Measurements from ENCODE around the gene HYDIN.
"Not testable (repeated sequence)": the region's sequence is repeated elsewhere in the genome, so short reads cannot be mapped to it uniquely, and the experiment has no call there.

The HYDIN gene

DNA sequence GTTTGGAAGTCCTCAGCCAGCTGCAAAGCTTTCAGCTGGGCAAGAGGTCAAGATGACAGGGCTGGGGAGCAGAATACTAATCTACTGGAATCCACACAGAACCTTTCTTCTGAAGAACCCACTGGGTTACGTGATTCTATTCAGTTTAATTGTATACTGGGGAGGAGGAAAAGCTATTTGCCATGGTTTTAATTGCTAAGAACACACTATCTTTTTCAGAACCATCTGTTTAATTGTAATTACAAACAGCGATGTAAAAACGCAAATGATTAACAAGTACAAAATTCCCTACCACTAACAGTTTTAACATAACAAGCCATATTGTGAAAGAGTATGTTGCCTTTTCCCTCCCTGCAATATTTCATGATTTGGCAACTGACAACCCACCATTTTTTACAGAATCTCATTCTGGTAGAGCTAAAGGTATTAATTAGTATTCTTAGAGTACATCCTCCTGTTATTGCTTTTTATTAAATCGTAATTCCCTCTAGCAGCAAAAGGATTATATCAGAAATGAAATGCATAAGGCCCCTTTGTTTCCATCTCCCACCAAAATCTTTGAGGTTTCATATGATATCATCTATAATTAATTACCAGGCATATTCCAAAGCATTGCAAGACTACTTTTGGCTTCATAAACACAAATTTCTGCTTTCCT, 12.1 kb downstream of the HYDIN start:
- DNase-seq = no peak

DNA sequence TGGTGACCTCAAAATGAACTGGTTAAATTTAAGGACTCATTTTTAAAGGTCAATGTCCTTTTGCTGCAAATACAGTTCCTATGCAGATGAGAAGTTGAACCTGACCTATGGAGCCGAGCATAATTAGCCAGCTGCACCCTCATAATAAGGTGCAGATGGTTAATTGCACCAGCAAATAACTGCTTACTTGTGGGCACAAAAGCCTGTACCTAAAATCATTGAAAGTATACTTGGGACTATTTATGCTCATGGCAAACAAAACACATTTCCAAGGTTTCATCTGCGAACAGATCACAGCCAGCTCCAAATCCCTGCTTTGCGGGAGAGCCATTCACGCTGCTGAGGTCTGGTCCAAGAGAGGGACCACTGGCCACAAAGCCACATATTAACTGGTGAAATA, 13.0 kb downstream of the HYDIN start:
- DNase-seq = no peak

DNA sequence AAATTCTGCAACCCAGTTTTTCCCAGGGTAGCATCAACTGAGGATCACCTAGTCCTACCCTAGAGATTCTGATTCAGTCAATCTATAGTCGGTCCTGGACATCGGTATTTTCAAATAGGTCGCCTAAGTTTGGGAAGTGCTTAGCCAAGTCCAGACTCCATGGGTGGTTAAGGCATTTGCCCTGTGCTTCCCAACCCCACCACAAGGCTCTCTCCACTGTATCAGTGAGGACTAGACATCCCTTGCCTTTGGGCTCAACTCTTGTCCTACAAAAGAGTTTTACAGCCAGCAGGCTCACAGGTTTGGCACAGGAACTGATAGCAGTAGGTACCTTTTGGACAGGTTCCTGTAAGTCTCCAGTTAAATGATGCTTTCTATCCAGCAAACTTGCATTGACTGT, 13.8 kb downstream of the HYDIN start:
- DNase-seq = no peak

DNA sequence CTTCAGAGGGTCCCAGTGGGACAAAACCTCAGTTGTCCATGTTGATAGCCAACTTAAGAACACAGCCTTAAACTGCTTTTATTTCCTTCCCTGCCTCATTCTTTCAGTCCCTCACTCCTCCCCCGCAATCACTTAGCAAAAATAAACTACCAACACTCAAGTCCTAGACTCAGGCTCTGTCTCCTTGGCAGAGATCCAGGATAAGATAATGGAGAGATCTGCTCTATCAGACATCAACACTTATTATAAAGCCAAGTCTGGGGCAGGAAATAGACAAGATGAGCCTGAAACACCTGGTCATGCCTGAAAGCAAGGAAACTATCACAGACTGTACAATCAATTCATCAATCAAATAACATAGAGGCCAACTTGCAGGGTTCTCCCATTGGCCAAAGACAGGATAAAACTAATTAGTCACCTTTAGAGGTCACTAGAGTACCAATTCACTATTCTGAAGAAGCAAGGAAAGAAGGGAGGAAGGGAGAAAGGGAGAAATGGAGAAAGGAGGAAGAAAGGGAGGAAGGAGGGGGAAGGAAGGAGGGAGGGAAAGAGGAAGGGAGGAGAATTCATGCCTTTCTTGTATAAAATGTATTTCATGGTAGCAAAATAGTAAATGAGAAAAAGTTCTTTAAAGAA, 15.7 kb downstream of the HYDIN start:
- no peak for DNase-seq

DNA sequence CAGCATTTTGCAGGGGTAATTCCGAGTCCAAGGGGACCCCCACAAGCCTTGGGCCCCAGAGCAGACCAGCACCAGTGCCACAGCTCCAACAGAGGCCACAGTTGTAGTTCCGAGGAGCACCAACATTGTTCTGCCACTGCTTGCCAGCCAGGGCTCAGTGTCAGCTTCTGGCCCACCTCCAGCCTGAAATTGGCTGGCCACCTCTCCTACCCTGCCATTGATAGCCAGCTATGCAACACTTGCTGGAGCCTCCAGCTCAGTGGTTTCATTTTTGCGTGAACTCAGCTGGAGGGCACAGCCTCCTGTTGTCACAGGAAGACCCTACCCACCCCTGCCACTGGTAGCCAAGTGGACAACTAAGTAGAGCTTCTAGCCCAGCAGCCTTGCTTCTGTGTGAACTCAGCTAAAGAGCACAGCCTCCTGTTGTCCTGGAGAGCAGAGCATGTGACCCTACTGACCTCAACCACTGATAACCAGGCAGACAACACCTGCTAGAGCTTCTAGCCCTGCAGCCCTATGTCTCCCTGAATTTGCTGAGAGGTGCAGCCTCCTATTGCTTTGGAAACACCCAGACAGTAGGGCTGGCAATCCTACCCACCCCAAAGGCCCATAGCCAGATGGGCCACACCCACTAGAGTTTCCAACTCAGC, 24.9 kb downstream of the HYDIN start:
- no peak for DNase-seq

DNA sequence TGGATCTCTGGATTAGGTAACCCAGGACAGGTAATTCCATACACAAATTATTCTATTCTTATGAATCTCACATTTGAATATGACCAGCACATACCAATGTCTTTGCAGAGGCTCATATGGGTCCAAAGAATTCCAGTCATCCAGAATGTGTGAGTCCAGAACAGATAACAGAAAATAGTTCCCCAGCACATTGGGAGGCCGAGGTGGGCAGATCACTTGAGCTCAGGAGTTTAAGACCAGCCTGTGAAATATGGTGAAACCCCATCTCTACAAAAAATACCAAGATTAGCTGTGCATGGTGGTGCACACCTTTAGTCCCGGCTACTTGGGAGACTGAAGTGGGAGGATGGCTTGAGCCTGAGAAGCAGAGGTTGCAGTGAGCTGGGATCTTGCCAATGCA, 26.9 kb downstream of the HYDIN start:
- no peak for DNase-seq

DNA sequence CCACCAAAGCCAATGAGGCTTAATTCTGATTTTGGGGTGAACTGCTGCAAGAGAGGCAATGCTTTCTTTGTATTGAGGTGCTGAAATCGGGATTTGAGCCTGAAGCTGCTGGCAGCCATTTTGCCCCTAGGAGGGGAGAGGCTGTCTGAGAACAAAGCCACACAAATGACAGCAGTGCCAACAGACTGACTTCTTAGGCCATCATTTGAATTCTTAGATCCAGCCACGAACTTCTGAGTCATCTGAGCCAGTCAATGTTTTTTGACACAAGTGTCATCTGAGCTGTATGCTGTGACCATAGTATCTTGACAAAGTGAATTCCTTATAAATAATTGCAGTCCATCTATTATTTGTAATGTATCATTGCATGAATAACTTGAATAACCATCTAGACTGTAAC, 29.0 kb downstream of the HYDIN start:
- no peak for DNase-seq

DNA sequence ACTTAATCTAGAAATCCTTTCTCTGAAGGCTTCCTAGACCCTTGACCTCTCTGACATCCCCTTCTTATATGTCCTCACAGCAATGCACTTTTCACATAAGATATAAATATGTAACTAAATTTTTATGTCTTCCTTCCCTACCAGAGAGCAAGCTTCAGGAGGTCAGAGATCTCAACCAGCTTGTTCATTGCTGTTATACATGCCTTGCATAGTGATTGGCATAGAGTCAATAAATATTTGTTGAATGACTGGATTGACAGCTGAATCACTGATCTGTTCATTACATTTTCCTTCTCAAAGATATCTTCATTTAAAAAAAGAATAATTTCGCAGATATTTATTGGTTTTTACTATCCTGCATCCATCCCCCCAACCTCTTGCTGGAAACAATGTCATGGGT, 29.5 kb downstream of the HYDIN start:
- no peak for DNase-seq

DNA sequence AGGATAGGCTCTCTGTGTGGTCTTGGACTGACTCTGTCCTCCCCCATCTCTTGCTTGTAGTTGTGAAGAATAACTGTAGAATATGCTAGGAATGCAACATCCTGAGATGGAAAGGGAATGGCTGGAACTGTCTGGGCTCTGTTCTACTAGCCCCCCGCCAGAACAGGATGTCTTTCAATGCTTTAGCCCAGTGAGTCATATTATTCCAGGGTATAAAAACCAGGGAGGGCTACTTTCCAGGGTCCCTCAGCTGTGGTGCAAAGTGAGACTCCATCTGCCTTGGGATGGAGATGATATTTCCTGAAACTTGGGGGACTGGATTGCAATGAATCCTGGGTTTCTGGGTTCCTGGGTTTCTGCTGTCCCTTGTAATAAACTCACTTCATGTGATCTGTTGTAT, 32.1 kb downstream of the HYDIN start:
- no peak for DNase-seq

DNA sequence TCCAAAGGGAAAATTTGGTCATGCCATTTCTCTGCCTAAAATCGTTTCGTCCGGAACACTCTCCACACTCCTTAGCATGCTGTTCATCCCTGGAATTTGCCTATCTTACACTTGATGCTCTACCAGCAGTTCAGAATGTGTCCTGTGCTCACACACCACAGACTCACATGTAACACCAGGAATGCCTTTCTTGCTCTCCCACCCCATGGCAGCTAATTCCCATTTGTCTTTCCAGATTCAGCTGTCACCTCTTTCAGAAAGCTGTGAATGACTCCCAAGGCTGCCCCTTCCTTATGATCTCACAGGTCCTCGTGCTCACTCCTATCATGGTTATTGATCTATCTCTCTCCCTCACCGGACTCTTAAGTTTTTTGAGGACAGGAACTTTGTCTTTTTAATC, 38.1 kb downstream of the HYDIN start:
- no peak for DNase-seq

DNA sequence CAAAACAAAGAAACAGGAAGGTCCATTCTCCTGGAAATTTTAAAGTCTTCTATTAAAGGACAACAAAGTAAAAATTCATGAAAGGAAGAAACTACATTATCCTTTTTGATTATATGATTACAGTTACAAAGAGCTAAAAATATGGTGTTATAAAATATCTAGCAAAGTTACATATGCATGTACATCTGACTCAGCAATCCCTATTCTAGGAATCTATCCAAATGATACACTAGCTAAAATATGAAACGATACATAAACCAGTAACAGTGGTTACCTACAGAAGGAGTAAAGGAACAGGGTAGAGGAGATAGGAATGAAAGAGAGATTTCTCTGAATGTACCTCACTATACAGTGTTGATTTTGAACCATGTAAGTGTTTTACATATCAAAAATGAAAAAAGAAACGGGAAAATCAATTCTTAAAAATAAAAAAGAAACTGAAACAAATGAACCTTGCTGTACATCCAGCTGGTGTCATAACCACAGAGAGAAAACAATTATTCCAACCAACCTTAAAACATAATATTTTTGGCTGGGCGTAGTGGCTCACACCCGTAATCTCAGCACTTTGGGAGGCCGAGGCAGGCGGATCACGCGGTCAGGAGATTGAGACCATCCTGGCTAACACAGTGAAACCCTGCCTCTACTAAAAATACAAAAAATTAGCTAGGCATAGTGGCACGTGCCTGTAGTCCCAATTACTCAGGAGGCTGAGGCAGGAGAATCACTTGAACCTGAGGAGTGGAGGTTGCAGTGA, 41.4 kb downstream of the HYDIN start:
- DNase-seq = no peak

DNA sequence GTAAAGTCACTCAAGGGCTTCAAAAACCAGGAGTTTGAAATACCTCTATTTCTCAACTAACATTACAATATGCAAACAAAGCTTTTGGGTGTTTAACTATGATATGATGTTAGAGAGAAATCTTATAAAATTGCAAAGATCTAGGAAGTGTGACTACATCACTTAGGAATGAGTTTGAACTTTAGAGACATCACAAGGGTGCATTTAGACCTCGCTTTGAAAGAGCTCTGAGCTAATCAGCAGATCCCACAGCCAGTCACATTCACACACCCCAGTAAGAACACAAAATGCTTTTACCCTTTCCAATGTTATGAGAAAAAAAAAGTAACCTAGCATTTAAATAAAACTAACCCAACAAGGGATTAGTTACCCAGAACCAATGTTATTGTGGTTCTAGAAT, 45.2 kb downstream of the HYDIN start:
- DNase-seq = no peak

DNA sequence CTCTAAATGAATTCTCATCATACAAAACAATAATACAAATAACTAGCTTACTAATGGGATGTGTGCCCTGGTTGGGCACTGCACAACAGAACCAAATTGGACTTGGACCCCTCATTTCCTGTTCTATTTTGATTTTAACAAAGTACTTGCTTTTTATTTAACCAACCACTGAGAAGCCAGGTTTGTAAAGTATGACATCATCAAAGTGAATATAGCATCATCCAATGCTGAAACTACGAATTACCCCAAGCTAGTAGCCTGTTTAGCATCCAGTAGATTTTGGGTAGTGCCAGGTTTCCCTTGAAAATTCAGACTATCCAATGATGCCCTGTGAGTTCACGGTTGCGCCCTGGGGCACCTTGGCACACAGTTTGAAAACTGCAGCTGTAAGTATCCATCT, 51.0 kb downstream of the HYDIN start:
- no peak for DNase-seq

DNA sequence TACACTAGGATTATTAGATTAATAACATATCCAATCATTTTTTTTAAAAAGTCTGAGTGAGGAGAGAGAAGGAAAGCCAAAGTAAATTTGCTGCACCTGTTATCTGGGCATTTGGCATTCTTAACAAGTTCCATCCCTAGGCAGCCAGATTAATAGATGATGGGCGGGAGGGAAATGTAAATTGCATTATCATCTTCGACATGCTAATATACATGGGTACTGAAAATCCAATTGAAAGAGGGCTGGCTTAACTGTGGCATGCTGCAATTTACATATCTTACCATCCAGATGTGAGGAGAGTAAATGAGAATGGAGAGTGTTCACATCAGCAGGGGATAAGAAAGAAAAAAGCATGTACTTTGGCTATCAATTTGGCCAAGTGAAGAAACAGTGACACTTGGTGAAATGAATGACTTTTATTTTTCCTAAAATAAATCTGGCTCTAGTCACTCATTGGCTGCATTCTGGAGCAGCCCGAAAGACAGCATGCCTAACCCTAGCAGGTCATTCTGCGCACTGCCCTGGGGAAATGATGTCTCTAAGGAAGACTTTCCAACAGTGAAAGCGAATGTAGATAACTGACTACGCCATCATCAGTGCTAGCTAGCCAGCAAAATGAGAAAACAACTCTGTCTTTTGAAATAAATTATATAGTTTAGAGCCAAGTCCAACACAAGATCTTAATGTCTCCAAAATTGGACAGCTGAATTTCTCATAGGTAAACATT, 57.9 kb downstream of the HYDIN start:
- no peak for DNase-seq

DNA sequence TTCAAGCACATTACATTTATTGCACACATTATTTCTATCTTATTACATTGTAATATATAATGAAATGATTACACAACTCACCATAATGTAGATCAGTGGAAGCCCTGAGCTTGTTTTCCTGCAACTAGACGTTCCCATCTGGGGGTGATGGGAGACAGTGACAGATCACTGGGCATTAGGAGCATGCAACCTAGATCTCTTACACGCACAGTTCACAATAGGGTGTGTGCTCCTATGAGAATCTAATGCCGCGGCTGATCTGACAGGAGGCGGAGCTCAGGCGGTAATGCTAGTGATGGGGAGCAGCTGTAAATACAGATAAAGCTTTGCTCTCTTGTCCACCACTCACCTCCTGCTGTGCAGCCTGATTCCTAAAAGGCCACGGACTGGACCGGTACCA, 69.5 kb downstream of the HYDIN start:
- not testable (repeated sequence) for DNase-seq

DNA sequence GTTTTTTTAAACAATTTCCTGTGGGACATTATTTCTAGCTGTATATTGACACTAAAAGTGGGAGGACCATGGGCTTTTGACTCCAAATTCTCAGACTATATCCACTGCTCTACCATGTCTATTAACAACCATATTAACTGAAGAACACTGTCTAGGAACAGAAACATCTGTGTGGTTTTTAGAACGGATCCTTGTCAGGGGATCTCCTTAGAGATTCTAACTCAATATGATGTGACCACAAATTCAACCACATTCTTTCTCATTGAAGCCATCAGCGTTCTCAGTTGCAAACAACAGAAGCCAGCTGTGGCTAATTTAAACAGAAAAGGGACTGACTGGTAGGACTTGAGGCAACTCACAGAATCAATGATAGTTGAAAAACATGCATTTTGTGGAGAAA, 73.2 kb downstream of the HYDIN start:
- DNase-seq = not testable (repeated sequence)

DNA sequence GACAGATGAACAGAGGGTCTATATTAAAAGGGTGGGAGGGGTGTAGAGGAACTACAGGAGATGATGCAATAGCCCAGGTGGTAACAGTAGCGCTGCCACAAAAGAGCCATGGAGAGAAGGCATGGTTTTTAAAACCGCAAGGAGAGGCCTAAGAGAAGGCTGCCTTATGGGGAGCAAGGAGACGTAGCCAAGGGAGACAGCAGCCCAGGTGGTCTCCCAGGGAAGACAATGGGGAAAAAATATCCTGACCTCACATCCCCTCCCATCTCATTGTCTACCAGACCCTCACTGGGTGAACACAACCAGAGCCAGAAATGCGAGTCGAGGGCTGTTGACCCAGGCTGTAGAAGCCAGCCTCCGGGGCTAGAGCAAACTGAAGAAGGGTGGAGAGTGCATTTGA, 77.2 kb downstream of the HYDIN start:
- DNase-seq = not testable (repeated sequence)

DNA sequence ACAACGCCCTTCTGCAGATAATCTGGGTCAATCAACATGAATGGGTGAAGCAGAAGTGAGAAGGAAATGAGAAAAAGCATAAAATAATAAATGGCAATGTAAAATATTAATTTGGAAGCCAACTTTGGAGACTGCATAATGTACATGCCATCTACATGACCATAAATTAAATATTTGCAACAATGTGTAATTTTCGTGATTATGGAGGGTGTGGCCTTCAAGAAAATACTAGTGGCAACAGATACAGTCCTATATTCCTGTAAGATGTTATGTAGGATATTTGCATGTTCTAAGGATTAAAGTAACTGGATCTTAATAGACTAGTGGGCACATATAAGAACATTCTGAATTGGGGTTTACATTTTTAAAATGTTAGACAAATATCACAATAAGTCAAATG, 78.9 kb downstream of the HYDIN start:
- DNase-seq = not testable (repeated sequence)

DNA sequence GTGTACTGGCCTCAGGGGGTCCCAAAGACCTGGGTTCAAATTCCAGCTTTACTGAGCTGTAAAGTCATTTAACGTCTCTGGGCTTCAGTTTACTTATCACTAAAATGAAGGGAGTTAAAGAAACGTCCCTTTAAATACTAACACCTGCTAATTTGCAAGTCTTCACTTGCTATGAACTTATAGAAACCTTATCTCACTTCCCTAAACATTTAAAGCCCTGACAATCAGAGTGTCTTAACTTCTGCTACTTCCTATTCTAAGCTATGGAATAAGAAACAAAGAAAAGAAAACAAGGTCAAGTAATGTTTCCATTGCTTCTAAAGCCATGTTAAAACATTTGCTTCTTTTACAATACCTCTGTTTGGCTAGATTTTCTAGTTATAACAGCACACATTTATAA, 87.3 kb downstream of the HYDIN start:
- not testable (repeated sequence) for DNase-seq

DNA sequence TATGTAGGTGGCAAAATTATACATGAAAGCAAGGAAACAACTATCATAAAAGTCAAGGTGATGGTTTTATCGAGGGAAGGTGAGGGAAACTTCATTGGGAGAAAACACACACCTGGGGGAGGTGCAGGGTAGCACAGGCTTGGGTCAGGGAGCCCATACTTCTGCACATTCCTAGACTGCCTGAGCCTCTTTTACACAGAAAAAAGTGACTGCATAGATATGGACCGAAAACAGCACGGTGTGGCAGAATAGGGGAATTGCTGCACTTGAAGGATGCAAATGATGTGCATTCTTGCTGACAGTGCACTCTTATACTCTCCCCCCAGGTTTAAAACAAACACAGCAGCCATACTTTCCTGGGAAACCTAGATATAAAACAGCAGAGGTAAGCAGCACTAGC, 120.0 kb downstream of the HYDIN start:
- not testable (repeated sequence) for DNase-seq

DNA sequence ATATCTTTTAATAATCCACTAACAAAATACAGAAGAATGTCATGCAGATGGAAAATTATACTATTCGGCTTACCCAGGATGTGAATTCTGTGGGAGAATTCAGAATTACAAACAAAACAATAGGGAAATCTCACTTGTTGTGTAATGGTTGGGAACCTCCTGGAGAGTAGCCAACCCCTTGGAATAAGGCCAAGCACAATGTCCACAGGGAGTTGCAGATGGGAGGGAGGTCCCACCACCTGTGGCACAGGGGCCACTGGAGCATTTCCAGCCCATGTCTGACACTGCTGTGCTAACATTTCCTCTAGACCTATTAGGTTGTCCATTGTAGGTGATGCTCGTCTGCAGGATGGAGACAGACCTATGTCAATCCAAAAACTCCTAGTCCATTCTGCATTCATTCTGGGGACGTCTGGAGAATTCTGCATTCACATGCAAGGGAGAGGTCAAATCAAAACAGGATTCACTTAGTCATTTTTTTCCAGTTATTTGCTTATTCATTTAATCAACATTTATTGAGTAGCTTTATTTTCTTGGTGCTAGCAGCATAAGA, 120.8 kb downstream of the HYDIN start:
- not testable (repeated sequence) for DNase-seq

DNA sequence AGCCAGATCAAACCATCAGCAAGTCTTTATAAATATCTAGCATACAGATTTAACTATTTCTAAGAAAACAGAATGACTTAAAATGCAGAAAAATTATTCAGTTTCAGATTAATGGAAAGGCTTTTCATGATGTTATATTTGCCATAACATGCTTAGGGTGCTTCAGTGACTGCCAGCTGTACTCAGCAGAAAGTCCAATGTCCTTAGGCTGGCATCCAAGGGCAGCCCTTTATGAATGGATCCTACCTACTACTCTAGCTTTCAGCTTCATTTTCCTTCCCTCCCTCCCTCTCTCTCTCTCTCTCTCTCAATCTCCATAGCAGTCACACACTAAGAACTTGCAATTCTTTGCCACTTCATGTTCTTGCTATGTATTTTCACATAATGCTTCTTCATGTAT, 124.6 kb downstream of the HYDIN start:
- DNase-seq = not testable (repeated sequence)

DNA sequence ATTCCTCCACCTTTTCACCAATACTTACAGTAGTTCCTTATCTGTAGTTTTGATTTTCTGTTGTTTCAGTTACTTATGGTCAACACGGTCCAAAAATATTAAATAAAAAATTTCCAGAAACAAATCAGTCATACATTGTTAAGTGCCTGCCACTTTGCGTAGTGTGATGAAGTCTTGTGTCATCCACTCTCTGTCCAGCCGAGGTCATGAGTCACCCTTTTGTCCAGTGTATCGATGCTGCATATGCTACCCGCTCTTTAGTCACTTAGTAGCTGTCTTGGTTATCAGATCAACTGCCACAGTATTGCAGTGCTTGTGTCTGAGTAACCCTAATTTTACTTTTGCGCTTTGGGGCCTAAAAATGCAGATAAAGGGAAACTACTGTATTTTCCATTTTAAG, 146.9 kb downstream of the HYDIN start:
- DNase-seq = not testable (repeated sequence)

Data from stimulated activated CD4-positive, alpha-beta T cell treated with anti-CD3 and anti-CD28 coated beads, Interleukin-4, amount 100 ng/mL, for 24 hours (primary cell).